HEK293 (cell line): ENCODE results near the gene HERC2.
"Not testable (repeated sequence)": the region's sequence is repeated elsewhere in the genome, so short reads cannot be mapped to it uniquely, and the experiment has no call there.

Experiments
- CTCF ChIA-PET: fragments of 350-600 bp; formaldehyde crosslinking; extraction: SDS; loops from one replicate; lab custom pipeline; 2021; ENCODE audit warnings: antibody characterized with exemption; lab: Yijun Ruan, JAX
- POLR2A ChIA-PET: fragments of 300-600 bp; formaldehyde crosslinking; extraction: SDS; loops from one replicate; lab custom pipeline; 2020; ENCODE audit warnings: antibody characterized with exemption, inconsistent platforms; lab: Yijun Ruan, JAX
- H3K27ac ChIP-seq: fragments of 200-500 bp; sonication (Bioruptor generic); 2 replicates; pipeline ENCODE4 v1.5.1; 2014; ENCODE audit warnings: low read depth, low read length, control low read depth, inconsistent platforms; ENCODE audit errors: extremely low read depth
- H3K36me3 ChIP-seq, 2 experiments: fragments of 200-500 bp in 1 of 2; sonication (Bioruptor generic) in 1 of 2; 1 replicate in 1 of 2; 2 replicates in 1 of 2; pipeline ENCODE4 v1.5.1; 2014 to 2017; ENCODE audit warnings: inconsistent platforms in 2 of 2, low read length in 2 of 2; ENCODE audit not compliant: control insufficient read depth in 2 of 2, insufficient read depth in 1 of 2
- H3K4me1 ChIP-seq: fragments of 200-500 bp; sonication (Bioruptor generic); 2 replicates; pipeline ENCODE4 v1.5.1; 2014; ENCODE audit warnings: mild to moderate bottlenecking, low read length, inconsistent platforms; ENCODE audit not compliant: control insufficient read depth, insufficient read depth
- H3K4me3 ChIP-seq: 2 replicates; pipeline ENCODE4 v1.5.1; 2011; ENCODE audit warnings: low read depth, mild to moderate bottlenecking, control low read depth, low read length, moderate library complexity
- H3K9me3 ChIP-seq: fragments of 200-500 bp; sonication (Bioruptor generic); 2 replicates; pipeline ENCODE4 v1.5.1; 2014; ENCODE audit warnings: low read depth, low read length, inconsistent platforms; ENCODE audit not compliant: control insufficient read depth, insufficient read depth
- IKZF3 ChIP-seq: fragments of 450-650 bp; IDR thresholded peaks from 2 replicates; pipeline ENCODE4 v1.5.0; 2018; ENCODE audit warnings: missing biosample characterization, mild to moderate bottlenecking, missing genetic modification characterization, moderate library complexity
- KLF8 ChIP-seq: fragments of 450-650 bp; formaldehyde crosslinking; IDR thresholded peaks from 2 replicates; pipeline ENCODE4 v1.5.1; 2016; ENCODE audit warnings: missing biosample characterization, missing genetic modification characterization
- MZF1 ChIP-seq: fragments of 450-650 bp; formaldehyde crosslinking; IDR thresholded peaks from 2 replicates; pipeline ENCODE4 v1.5.1; 2017; ENCODE audit warnings: missing biosample characterization, missing genetic modification characterization, borderline replicate concordance
- PRDM2 ChIP-seq: fragments of 450-650 bp; formaldehyde crosslinking; IDR thresholded peaks from 2 replicates; pipeline ENCODE4 v1.5.1; 2016; ENCODE audit warnings: missing biosample characterization, missing genetic modification characterization, borderline replicate concordance
- WT1 ChIP-seq: fragments of 450-650 bp; formaldehyde crosslinking; IDR thresholded peaks from 2 replicates; pipeline ENCODE4 v1.5.1; 2016; ENCODE audit warnings: missing biosample characterization, missing genetic modification characterization
- ZBTB44 ChIP-seq: fragments of 450-650 bp; IDR thresholded peaks from 2 replicates; pipeline ENCODE4 v1.5.1; 2018; ENCODE audit warnings: missing biosample characterization, mild to moderate bottlenecking, missing genetic modification characterization
- ZFP69B ChIP-seq: fragments of 450-650 bp; formaldehyde crosslinking; IDR thresholded peaks from 2 replicates; pipeline ENCODE4 v1.5.1; 2016; ENCODE audit warnings: missing biosample characterization, missing genetic modification characterization
- ZNF114 ChIP-seq: fragments of 450-650 bp; formaldehyde crosslinking; IDR thresholded peaks from 2 replicates; pipeline ENCODE4 v1.5.0; 2017; ENCODE audit warnings: missing biosample characterization, missing genetic modification characterization
- ZNF169 ChIP-seq: fragments of 450-650 bp; formaldehyde crosslinking; IDR thresholded peaks from 2 replicates; pipeline ENCODE4 v1.5.1; 2016; ENCODE audit warnings: missing biosample characterization, missing genetic modification characterization
- ZNF19 ChIP-seq: fragments of 450-650 bp; formaldehyde crosslinking; IDR thresholded peaks from 2 replicates; pipeline ENCODE4; 2016; ENCODE audit warnings: missing biosample characterization, missing genetic modification characterization, low read depth
- ZNF202 ChIP-seq: fragments of 450-650 bp; formaldehyde crosslinking; IDR thresholded peaks from 2 replicates; pipeline ENCODE4 v1.5.1; 2016; ENCODE audit warnings: missing biosample characterization, missing genetic modification characterization, borderline replicate concordance
- ZNF239 ChIP-seq: fragments of 450-650 bp; formaldehyde crosslinking; IDR thresholded peaks from 2 replicates; pipeline ENCODE4 v1.5.1; 2016; ENCODE audit warnings: missing biosample characterization, missing genetic modification characterization
- ZNF280D ChIP-seq: fragments of 450-650 bp; formaldehyde crosslinking; IDR thresholded peaks from 2 replicates; pipeline ENCODE4 v1.5.1; 2016; ENCODE audit warnings: missing biosample characterization, missing genetic modification characterization
- ZNF354C ChIP-seq: fragments of 450-650 bp; formaldehyde crosslinking; IDR thresholded peaks from 2 replicates; pipeline ENCODE4 v1.5.1; 2016; ENCODE audit warnings: missing biosample characterization, missing genetic modification characterization, low read depth, borderline replicate concordance
- ZNF366 ChIP-seq: fragments of 450-650 bp; formaldehyde crosslinking; conservative IDR thresholded peaks from 2 replicates; pipeline ENCODE4 v1.5.1; 2016; ENCODE audit warnings: missing biosample characterization, missing genetic modification characterization
- ZNF510 ChIP-seq: fragments of 450-650 bp; formaldehyde crosslinking; IDR thresholded peaks from 2 replicates; pipeline ENCODE4 v1.5.1; 2018; ENCODE audit warnings: mild to moderate bottlenecking, missing genetic modification characterization, missing biosample characterization; ENCODE audit not compliant: insufficient replicate concordance
- ZNF580 ChIP-seq: fragments of 450-650 bp; formaldehyde crosslinking; IDR thresholded peaks from 2 replicates; pipeline ENCODE4 v1.5.1; 2016; ENCODE audit warnings: missing biosample characterization, missing genetic modification characterization
- ZNF623 ChIP-seq: fragments of 450-650 bp; formaldehyde crosslinking; IDR thresholded peaks from 2 replicates; pipeline ENCODE4 v1.5.1; 2016; ENCODE audit warnings: missing biosample characterization, missing genetic modification characterization

Gene HERC2

GRCh38 chr15:28231336-28231735 lies 90.6 kb downstream of the HERC2 start:
- CTCF ChIA-PET, POLR2A ChIA-PET: not testable (repeated sequence)

GRCh38 chr15:28228990-28229640 lies 92.9 kb downstream of the HERC2 start:
- H3K4me1 ChIP-seq, POLR2A ChIA-PET, H3K9me3 ChIP-seq, H3K4me3 ChIP-seq, H3K27ac ChIP-seq: not testable (repeated sequence)
- H3K36me3 ChIP-seq, result peaks cover 3 to 39% of the 10 kb centered on the region in 2 experiments; a peak in 2 of 3 replicates
- CTCF ChIA-PET, result interaction anchor here (0.6 kb wide), 1 partner anchor 20 kb away, joined by 3 read pairs; no protein-coding TSS in a partner anchor

More at GRCh38 chr15:28231336-28231735, 90.6 kb downstream of the HERC2 start:
- not testable (repeated sequence) for H3K4me3 ChIP-seq, H3K9me3 ChIP-seq, H3K27ac ChIP-seq, H3K4me1 ChIP-seq
- peaks cover 0 to 45% of the 10 kb centered on the region in 2 experiments; a peak in 1 of 3 replicates for H3K36me3 ChIP-seq

GRCh38 chr15:28228096-28228495 lies 93.9 kb downstream of the HERC2 start:
- CTCF ChIA-PET, result no interaction called here
- no peak overlapping the region for H3K4me3 ChIP-seq
- H3K9me3 ChIP-seq, result no peaks in the 10 kb centered on the region
- no peaks in the 10 kb centered on the region for H3K4me1 ChIP-seq
- POLR2A ChIA-PET, result no interaction called here
- TF ChIP-seq ZNF623 (tag by site-specific recombination), result no peak
- no peak for TF ChIP-seq PRDM2 (tag by site-specific recombination)
- TF ChIP-seq ZNF169, result no peak
- TF ChIP-seq KLF8 (tag by site-specific recombination), result no peak
- TF ChIP-seq ZNF354C (tag by site-specific recombination), result no peak
- no peak for TF ChIP-seq ZFP69B (tag by site-specific recombination)
- TF ChIP-seq WT1 (tag by site-specific recombination), result no peak
- TF ChIP-seq ZNF239, result no peak
- TF ChIP-seq MZF1 (tag by site-specific recombination), result no peak
- TF ChIP-seq ZNF280D, result no peak
- no peak for TF ChIP-seq ZNF202 (tag by site-specific recombination)
- TF ChIP-seq ZNF366 (tag by site-specific recombination), result no peak
- TF ChIP-seq ZNF114, result no peak
- TF ChIP-seq ZBTB44 (tag by site-specific recombination), result no peak
- TF ChIP-seq ZNF510 (tag by site-specific recombination), result no peak
- no peak for TF ChIP-seq IKZF3
- TF ChIP-seq ZNF19 (tag by site-specific recombination), result no peak
- TF ChIP-seq ZNF580 (tag by site-specific recombination), result no peak
- H3K27ac ChIP-seq, result no peak overlapping the region
- peaks cover 3 to 35% of the 10 kb centered on the region in 2 experiments; a peak in 2 of 3 replicates for H3K36me3 ChIP-seq
